SW480 (cell line): ENCODE data around the gene HES1.
"Not testable (repeated sequence)": the region's sequence is repeated elsewhere in the genome, so short reads cannot be mapped to it uniquely, and the experiment has no call there.

Experiments used
- DNase-seq: peaks from one replicate; pipeline ENCODE4 v3.0.0-alpha.2; 2016; ENCODE audit warnings: low spot score

The HES1 gene

DNA sequence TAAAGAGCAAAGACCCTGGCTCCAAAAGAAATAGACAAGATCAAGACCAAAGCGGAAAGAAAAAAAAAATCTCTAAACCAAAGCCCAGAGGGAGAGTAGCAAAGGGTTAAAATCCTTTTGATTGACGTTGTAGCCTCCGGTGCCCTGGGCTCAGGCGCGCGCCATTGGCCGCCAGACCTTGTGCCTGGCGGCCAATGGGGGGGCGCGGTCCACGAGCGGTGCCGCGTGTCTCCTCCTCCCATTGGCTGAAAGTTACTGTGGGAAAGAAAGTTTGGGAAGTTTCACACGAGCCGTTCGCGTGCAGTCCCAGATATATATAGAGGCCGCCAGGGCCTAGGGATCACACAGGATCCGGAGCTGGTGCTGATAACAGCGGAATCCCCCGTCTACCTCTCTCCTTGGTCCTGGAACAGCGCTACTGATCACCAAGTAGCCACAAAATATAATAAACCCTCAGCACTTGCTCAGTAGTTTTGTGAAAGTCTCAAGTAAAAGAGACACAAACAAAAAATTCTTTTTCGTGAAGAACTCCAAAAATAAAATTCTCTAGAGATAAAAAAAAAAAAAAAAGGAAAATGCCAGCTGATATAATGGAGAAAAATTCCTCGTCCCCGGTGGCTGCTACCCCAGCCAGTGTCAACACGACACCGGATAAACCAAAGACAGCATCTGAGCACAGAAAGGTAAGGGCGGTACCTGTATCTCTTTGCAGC lies at the start of gene HES1:
Gene HES1, plus strand, starts transcription at position 343 of the 713 bp plus-strand sequence. Its CDS starts 233 bp downstream, at position 576.
- DNase-seq: peak; percentile 98

DNA sequence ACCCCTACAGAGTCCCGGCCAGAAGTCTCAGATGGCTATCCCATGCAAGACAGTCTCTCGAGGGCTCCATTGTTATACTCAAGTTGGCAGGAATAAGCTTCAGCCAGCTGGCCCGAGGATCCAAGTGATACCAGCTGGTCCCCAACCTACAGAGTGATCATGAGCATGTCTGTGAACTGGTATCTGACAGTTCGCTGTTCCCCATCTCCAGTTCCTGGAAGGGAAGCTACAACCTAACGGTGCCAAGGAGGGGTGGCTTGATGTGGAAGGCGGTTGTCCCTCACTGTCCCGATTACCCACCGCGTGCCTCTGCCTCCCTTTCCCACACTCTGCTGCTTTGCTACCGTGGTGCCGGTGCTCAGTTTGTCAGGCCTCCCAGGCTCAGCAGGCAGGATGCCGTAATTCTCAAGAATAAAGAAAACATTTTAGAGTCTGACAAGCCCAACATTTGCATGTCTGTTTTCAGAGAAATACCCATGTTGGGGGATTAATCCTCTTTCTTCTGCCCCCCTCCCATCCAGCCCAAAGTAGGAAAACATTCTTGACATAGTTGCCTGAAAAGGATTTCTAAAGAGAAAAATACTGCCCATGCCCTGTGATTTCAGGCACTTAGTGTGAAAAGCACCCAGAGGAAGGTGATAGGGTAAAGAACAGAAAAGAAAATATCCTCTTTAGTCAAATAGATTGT lies 49.4 kb upstream of the HES1 start:
- DNase-seq: no peak

- DNase-seq: no peak
Measured at GRCh38 chr3:194087280-194087679, 48.7 kb upstream of the HES1 start.

GRCh38 chr3:194087995-194088855 lies 47.7 kb upstream of the HES1 start:
- no peak for DNase-seq

GRCh38 chr3:194089357-194090177 lies 46.4 kb upstream of the HES1 start:
- peak; percentile 98 for DNase-seq

DNA sequence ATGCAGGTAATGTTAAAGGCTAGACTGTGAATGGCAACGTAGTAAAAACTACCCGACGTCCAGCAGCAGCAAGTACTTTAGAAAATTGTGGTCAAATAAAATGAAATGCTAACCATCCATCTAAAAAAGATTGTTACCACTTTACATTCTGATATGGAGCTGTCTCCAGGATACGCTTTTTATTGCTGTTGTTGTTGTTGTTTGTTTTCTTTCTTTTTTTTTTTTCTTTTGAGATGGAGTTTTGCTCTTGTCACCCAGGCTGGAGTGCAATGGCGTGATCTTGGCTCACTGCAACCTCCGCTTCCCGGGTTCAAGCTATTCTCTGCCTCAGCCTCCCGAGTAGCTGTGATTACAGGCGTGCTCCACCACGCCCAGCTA lies 45.8 kb upstream of the HES1 start:
- not testable (repeated sequence) for DNase-seq

DNA sequence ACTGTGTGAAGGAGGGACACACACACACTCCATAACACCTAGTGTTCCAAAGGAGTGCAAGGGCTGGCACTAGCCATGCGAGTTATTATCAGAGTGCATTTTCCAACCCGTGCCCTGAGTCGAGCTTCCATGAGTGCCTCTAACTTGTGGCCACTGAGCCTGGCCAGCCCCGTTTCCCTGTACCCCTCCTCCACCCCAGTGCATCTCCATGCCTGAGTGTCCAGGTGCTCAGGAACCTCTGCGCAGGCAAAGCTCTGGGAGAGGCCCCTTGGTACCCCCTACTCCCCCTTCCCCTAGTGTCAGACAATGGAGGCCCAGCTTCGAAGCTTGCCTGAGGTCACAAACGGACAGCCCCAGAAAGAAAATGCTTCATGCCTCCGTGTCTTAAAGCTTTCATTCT lies 45.2 kb upstream of the HES1 start:
- no peak for DNase-seq

GRCh38 chr3:194091141-194091540 lies 44.8 kb upstream of the HES1 start:
- peak; percentile 31 for DNase-seq

DNA sequence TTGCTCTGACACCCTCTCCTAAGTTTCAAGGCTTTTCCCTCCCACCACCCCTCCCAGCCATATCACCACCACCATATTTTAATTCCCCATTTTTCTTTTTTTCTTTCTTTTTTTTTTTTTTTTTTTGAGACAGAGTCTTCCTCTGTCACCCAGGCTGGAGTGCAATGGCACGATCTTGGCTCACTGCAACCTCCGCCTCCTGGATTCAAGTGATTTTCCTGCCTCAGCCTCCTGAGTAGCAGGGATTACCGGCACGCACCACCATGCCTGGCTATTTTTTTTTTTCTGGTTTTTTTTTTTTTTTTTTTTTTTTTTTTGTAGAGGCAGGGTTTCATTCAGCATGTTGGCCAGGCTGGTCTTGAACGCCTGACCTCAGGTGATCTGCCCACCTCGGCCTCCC lies 44.1 kb upstream of the HES1 start:
- not testable (repeated sequence) for DNase-seq

- no peak for DNase-seq
Measured at GRCh38 chr3:194092881-194093301, 43.1 kb upstream of the HES1 start.

DNA sequence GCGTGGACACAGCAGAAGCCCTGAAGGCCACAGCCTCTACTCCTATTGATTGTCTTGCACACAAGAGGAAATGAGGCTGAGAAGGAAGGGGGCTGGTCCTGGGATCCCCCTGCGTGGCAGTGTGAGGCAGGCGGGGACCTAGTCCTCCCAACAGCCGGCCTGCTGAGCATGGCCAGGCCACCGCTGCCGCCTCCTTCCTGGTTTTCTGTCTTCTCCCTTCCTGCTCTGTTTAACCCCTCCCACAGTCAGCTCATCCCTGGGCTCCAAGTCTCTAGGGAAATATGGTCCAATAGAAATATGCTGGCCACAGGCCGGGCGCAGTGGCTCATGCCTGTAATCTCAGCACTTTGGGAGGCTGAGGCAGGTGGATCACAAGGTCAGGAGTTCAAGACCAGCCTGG lies 42.1 kb upstream of the HES1 start:
- no peak for DNase-seq

GRCh38 chr3:194095464-194095863 lies 40.5 kb upstream of the HES1 start:
- DNase-seq: peak; percentile 32

DNA sequence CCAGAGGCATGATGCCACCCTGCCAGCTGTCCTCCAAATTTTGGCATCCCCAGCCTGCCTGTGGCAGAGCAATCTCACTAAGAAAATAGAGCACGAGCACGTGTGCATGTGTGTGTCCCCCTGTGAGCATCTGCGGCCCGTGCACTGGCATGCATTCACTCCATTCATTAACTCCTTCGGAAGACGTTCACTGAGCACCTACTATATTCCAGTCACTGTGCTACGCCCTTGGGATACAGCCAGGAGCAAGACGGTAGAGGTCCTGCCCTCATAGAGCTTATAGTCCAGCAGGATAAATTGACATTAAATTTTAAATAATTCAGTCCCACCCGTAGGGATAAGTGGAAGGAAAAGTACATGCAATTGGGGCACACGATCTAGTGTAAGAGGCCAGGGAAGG lies 40.0 kb upstream of the HES1 start:
- no peak for DNase-seq

DNA sequence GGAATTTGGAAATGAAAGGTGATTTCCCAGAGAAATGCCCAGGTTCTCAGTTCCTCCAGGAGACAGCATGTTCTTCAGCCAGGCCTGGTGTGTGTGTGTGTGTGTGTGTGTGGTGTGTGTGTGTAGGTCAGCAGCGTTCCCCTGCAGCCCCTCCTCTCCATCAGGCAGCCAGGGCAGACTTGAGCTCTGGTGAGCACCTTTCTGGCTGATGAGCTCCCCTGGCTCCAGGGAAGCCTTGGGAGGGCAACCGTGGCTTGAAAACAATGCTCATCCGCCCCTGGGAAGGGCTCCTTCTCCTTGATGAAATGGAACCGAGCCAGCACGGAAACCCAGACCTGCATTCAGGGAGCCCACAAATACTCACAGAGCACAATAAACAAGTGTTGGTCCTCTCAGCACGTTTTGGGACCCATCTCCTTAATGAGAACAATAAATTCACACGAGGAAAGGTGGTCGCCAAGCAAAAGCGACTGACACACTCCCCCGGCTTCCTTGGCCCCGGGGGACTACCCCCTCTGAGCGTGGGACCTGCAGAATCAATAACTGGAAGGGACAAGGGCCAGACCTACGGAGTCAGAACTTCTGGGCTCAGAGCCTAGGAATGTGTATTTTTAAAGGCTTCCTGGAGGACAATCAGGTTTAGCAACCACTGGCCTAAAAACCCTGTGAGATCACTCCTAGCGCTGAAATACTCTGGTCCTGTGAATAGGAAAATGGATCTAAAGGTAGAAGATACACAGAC lies 38.6 kb upstream of the HES1 start:
- DNase-seq: no peak

- DNase-seq: no peak
Measured at GRCh38 chr3:194098081-194098842, 37.7 kb upstream of the HES1 start.

- DNase-seq: no peak
Measured at GRCh38 chr3:194098843-194099183, 37.1 kb upstream of the HES1 start.

- DNase-seq: no peak
Measured at GRCh38 chr3:194099215-194099614, 36.7 kb upstream of the HES1 start.

DNA sequence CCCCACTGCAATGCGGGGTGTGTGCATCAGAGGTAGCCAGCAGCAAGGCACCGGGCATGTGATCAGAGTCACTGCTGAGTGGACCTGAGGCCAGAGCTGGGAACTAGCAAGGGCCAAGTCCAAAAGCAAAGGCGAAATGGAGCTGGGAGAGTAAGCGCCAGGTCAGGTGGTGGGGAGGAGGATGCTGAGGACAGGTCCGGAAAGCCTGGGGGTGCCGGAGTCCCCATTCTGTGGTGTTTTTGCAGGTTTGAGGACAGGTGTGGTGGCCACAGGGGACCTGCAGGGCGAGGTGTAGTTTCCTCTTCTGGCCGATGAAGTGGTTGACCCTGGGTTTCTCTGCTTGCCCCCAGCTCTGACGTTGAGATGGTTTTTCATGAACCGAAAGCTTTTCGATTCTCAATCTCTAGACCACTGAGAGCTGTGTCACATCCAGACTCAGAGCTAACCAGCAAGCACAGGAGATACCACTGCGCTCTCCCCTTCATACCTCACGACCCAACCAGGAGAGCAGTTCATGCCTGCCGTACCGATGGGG lies 35.0 kb upstream of the HES1 start:
- no peak for DNase-seq

GRCh38 chr3:194101592-194102432 lies 34.1 kb upstream of the HES1 start:
- no peak for DNase-seq
